HepG2 (cell line): ENCODE results near the gene OR6C75. TPM values are rescaled to one million over a fixed set of nuclear protein-coding genes. Genes with fewer than 3 reads are reported as not detected.
A peak's percentile ranks its signal among the peaks of the same experiment; 100 is the strongest.
"Not testable (repeated sequence)": the region's sequence is repeated elsewhere in the genome, so short reads cannot be mapped to it uniquely, and the experiment has no call there.

Experiments used
- ATAC-seq: fragments of 200-7000 bp; cut with Tn5 transposase; 3 replicates; pipeline ENCODE4 v1.9.1; 2020; ENCODE audit warnings: mild to moderate bottlenecking, moderate library complexity
- BruUV-seq: library from RNA; stranded (reverse); fragments of 400-500 nt; replicated peaks from 2 replicates; lab custom pipeline; 2021; lab: Mats Ljungman, UMichigan
- CTCF ChIA-PET: fragments of 300-600 bp; formaldehyde crosslinking; extraction: SDS; loops from one replicate; lab custom pipeline; 2021; ENCODE audit warnings: low total read pairs, inconsistent platforms, low intra/inter-chr PET ratio; lab: Yijun Ruan, JAX
- POLR2A ChIA-PET: fragments of 350-600 bp; sonication (Branson Sonifier 250); formaldehyde crosslinking; loops from one replicate; lab custom pipeline; 2020; ENCODE audit warnings: antibody characterized with exemption, inconsistent platforms; lab: Yijun Ruan, JAX
- DNase-seq: peaks from one replicate; pipeline ENCODE4 v3.0.0-alpha.2; 2015; ENCODE audit warnings: low spot score
- FAIRE-seq: peaks from 3 replicates; lab custom pipeline; 2011; peaks lifted over from hg19 to GRCh38; lab: Jason Lieb, UNC
- H2AFZ ChIP-seq: one replicate; pipeline ENCODE4 v1.6.1; 2011; ENCODE audit warnings: low read length, inconsistent platforms
- H3K27ac ChIP-seq: fragments of 300-600 bp; 3 replicates; pipeline ENCODE4 v1.8.0; 2011; ENCODE audit warnings: mixed run types, mild to moderate bottlenecking, mixed read lengths, low read length, inconsistent platforms; ENCODE audit not compliant: insufficient read depth; ENCODE audit errors: extremely low read length
- H3K27me3 ChIP-seq, 2 experiments: fragments of 200-600 bp in 1 of 2; 2 replicates in 1 of 2; 3 replicates in 1 of 2; pipeline versions ENCODE4 v1.6.0 to v1.8.0; 2011; ENCODE audit warnings: low read length in 2 of 2, mild to moderate bottlenecking in 2 of 2, moderate library complexity in 2 of 2, inconsistent platforms in 1 of 2; ENCODE audit not compliant: insufficient read depth in 2 of 2, control insufficient read depth in 1 of 2
- H3K36me3 ChIP-seq, 2 experiments: fragments of 200-600 bp in 1 of 2; replicated peaks in 1 of 2; 2 replicates in 1 of 2; 3 replicates in 1 of 2; pipeline versions ENCODE4 v1.5.1 to v1.8.0; 2011; ENCODE audit warnings: low read length in 2 of 2, inconsistent platforms in 1 of 2; ENCODE audit not compliant: insufficient read depth in 2 of 2, control insufficient read depth in 1 of 2
- H3K4me1 ChIP-seq: 2 replicates; pipeline ENCODE4 v1.5.1; 2012; ENCODE audit warnings: low read length, inconsistent platforms; ENCODE audit not compliant: insufficient read depth
- H3K4me2 ChIP-seq: 2 replicates; pipeline ENCODE4 v1.6.0; 2011; ENCODE audit warnings: low read depth, low read length, inconsistent platforms
- H3K4me3 ChIP-seq, 3 experiments: fragments of 200-600 bp in 1 of 3; sonication (generic), shearing (Covaris generic) in 1 of 3; replicated peaks in 1 of 3; 2 replicates each; pipeline ENCODE4 v1.5.1; 2011 to 2016; ENCODE audit warnings: low read length in 3 of 3, inconsistent platforms in 2 of 3, low read depth in 2 of 3, mild to moderate bottlenecking in 2 of 3, control low read depth in 1 of 3, mixed read lengths in 1 of 3; ENCODE audit not compliant: insufficient read depth in 1 of 3
- H3K79me2 ChIP-seq: one replicate; pipeline ENCODE4 v1.6.1; 2011; ENCODE audit warnings: low read length, inconsistent platforms; ENCODE audit not compliant: insufficient read depth
- H3K9ac ChIP-seq: 2 replicates; pipeline ENCODE4 v1.6.0; 2011; ENCODE audit warnings: mild to moderate bottlenecking, low read depth, low read length, inconsistent platforms; ENCODE audit not compliant: insufficient read depth
- H3K9me3 ChIP-seq: 2 replicates; pipeline ENCODE4 v1.5.1; 2012; ENCODE audit warnings: mild to moderate bottlenecking, low read length
- H4K20me1 ChIP-seq: 2 replicates; pipeline ENCODE4 v1.6.0; 2011; ENCODE audit warnings: inconsistent platforms, mild to moderate bottlenecking, low read length, moderate library complexity; ENCODE audit not compliant: insufficient read depth
- MAFF ChIP-seq: IDR thresholded peaks from 2 replicates; pipeline ENCODE4 v1.6.1; 2011; ENCODE audit warnings: low read depth, low read length, improper control_type of control experiment
- MAFK ChIP-seq, 2 experiments: IDR thresholded peaks in 1 of 2; conservative IDR thresholded peaks in 1 of 2; 2 replicates each; pipeline ENCODE4 v1.6.1; 2011; ENCODE audit warnings: improper control_type of control experiment in 2 of 2, low read length in 2 of 2
- WGBS: methylation state at CpG from one replicate; pipeline ENCODE4 v1.1.6; 2017; ENCODE audit warnings: low lambda C conversion rate; 5-methylcytosine and 5-hydroxymethylcytosine counted together
- in situ Hi-C: cut with HindIII; loops from 2 replicates; pipeline ENCODE4 v1.10.0; 2017; ENCODE audit warnings: low pct_unique_long_range_greater_than_20kb; ENCODE audit not compliant: extremely low pct_ligation_motif_present
- intact Hi-C: fragments of 100-400 bp; cut with micrococcal nuclease; formaldehyde crosslinking; loops from one replicate; pipeline ENCODE4 v1.10.0; 2022; ENCODE audit not compliant: unreplicated experiment
- polyA plus RNA-seq, 8 experiments: library from polyadenylated mRNA; depleted of rRNA in 3 of 8; stranded (reverse) in 7 of 8; unstranded in 1 of 8; fragments of >200 nt; fragmentation: Illumina TruSeq in 4 of 8; extraction: Trizol in 4 of 8; gene quantifications; 2 replicates each; pipeline versions ENCODE4 v1.2.1 to v1.2.3, GENCODE V29; 2011 to 2016; ENCODE audit warnings: low read depth in 4 of 8, missing spikeins in 1 of 8, mixed read lengths in 1 of 8; ENCODE audit not compliant: insufficient read depth in 1 of 8
- total RNA-seq, 5 experiments: library from RNA; depleted of rRNA; stranded (reverse); fragments of >200 nt; fragmentation: Illumina TruSeq; extraction: Trizol; gene quantifications; 2 replicates each; pipeline ENCODE4 v1.2.3, GENCODE V29; 2016; ENCODE audit warnings: low read depth in 1 of 5

The OR6C75 gene
- total and polyA plus RNA-seq, 2 of the 13 experiments (the other 11 are each of a cell fraction or from before 2014, with no cell fraction given), result not detected

DNA sequence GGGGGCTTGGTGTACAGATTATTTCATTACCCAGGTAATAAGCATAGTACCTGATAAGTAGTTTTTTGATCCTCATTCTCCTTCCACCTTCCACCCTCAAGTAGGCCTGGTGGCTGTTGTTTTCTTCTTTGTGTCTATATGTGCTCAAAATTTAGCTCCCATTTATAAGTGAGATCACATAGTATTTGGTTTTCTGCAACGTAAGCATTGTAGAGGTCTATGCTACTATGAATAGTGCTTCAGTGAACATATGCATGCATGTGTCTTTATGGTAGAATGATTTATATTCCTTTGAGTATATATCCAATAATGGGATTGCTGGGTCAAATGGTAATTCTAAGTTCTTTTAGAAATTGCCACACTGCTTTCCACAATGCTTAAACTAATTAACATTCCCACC is 46.4 kb downstream of the OR6C75 start:
- peak; percentile 73 for TF ChIP-seq MAFF
- TF ChIP-seq MAFK (conservative IDR thresholded peaks at IDR 0.05 in 1 of 2, IDR thresholded peaks at IDR 0.05 in 1 of 2; ENCODE audit: low read length in 2 of 2), result peak; percentile 58 to 83
- BruUV-seq, CTCF ChIA-PET, POLR2A ChIA-PET, ATAC-seq, H3K9ac ChIP-seq, H3K4me3 ChIP-seq, H4K20me1 ChIP-seq, H3K4me1 ChIP-seq, H2AFZ ChIP-seq, DNase-seq, FAIRE-seq, H3K79me2 ChIP-seq, H3K9me3 ChIP-seq, intact Hi-C loops, H3K27me3 ChIP-seq, H3K27ac ChIP-seq, H3K36me3 ChIP-seq, H3K4me2 ChIP-seq, in situ Hi-C loops: not testable (repeated sequence)
- 0% methylated on average over 1 of the region's 1 CpG for whole genome bisulfite sequencing

DNA sequence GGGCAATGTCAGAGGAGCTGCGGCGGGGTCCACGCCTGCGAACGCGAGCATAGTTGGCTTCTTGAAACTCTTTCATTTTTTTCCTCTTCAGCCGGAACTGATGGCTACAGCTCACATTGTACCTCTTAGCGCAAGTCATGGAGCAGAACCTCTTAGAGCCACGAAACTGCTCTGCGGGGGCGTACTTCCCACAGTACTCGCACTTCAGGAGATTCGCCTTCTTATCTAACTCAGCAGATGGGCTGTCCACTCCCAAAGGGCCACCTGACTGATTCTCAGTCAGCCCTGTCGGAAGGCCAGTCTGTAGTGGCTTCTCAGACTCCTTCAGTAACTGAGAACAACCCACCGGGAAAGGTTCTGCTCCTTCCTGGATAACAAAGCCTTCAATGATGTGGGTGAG is 49.4 kb downstream of the OR6C75 start:
- WGBS, result 80% methylated on average over 15 of the region's 15 CpGs
- H3K4me3 ChIP-seq, ATAC-seq, H3K4me1 ChIP-seq, H3K9me3 ChIP-seq, BruUV-seq, DNase-seq, H3K9ac ChIP-seq, H4K20me1 ChIP-seq, intact Hi-C loops, H3K36me3 ChIP-seq, H3K4me2 ChIP-seq, CTCF ChIA-PET, POLR2A ChIA-PET, in situ Hi-C loops, H3K27me3 ChIP-seq, H2AFZ ChIP-seq, H3K27ac ChIP-seq, H3K79me2 ChIP-seq: not testable (repeated sequence)
- FAIRE-seq, result peak; percentile 43
